ENCODE results near the gene CNTN4.

Gene CNTN4

DNA sequence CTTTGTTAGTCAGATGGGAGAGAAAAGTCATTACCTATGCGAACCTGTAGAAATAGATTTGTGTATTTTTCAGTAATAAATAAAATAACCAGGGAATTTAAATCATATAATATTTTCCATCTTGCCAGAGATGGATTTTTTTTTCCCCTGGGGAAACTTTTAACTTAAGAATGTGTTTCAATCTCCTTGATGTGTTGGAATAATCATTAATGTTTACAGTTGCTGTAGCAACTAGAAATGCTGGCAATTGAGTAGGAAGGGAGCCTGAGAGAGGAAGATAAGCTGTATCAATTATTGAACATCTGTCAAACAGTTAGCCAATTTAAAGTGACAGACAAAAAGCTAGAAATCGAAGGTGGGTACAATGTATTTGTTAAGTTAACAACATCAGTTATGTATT lies 752.0 kb downstream of the CNTN4 start:
- H3K4me1 ChIP-seq (ENCODE audit: control insufficient read depth, insufficient read depth, low read length): no peaks in the 10 kb centered on the region
- H3K9me3 ChIP-seq (ENCODE audit: control insufficient read depth, low read length): no peaks in the 10 kb centered on the region
- no peaks in the 10 kb centered on the region for H3K36me3 ChIP-seq (ENCODE audit: control insufficient read depth, insufficient read depth, low read length)
- H3K4me3 ChIP-seq (ENCODE audit: insufficient read depth, low read depth, low read length): no peak overlapping the region
- no peaks in the 10 kb centered on the region for H3K27me3 ChIP-seq (ENCODE audit: control insufficient read depth, insufficient read depth, low read length, poor library complexity, severe bottlenecking)
- H3K27ac ChIP-seq (ENCODE audit: insufficient read depth, low read depth, low read length, poor library complexity, severe bottlenecking): no peak overlapping the region
- 83 to 100% methylated on average over 1 of the region's 2 CpGs for WGBS, 2 experiments

DNA sequence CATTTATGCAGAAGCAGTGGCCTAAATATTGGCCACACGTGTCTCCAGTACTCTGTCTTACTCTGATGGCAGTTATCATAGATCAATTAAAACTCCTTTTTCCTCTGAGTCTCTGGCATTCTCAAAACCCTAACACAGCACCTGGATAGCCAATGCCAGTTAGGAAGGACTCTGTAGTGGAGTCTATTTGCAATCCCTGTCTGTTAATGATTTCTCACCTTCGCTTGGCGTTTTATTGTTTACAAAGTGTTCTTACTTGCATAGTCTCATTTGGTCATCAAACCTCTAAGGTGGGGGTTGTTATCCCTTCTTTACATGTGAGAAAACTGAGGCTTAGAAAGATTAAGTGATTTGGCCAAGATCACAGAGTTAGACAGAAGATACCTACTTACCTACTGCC lies 752.7 kb downstream of the CNTN4 start:
- Histone ChIP-seq H3K9me3 (ENCODE audit: control insufficient read depth, low read length) (no peaks in the 10 kb centered on the region), H3K36me3 (ENCODE audit: control insufficient read depth, insufficient read depth, low read length) (no peaks in the 10 kb centered on the region), H3K4me1 (ENCODE audit: control insufficient read depth, insufficient read depth, low read length) (no peaks in the 10 kb centered on the region), H3K27ac (ENCODE audit: insufficient read depth, low read depth, low read length, poor library complexity, severe bottlenecking) (no peak overlapping the region), H3K4me3 (ENCODE audit: insufficient read depth, low read depth, low read length) (no peak overlapping the region), H3K27me3 (ENCODE audit: control insufficient read depth, insufficient read depth, low read length, poor library complexity, severe bottlenecking) (no peaks in the 10 kb centered on the region)
- WGBS, 2 experiments: 89 to 91% methylated on average over 3 of the region's 3 CpGs

DNA sequence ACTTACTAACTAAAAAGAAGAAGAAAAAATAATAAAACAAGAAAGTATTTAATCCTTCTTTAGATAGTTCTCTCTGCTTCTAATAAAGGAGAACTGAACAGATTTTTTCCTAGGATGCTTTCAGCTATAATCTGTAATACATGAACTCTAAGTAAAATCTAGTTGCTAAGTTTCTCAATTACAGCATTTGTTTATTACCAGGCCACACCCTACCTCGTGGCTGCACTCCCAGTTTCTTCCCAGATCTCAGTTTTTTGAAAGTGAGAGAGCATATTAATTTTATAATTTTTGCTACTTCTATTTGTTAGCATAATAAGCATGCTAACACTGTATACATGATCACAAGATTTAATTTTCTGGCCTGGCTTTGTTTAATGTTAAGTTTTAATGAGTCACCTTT lies 753.2 kb downstream of the CNTN4 start:
- H3K27ac ChIP-seq (ENCODE audit: insufficient read depth, low read depth, low read length, poor library complexity, severe bottlenecking): no peak overlapping the region
- H3K27me3 ChIP-seq (ENCODE audit: control insufficient read depth, insufficient read depth, low read length, poor library complexity, severe bottlenecking): no peaks in the 10 kb centered on the region
- no CpG with 5 or more reads among the region's 1 CpG for WGBS, 2 experiments

DNA sequence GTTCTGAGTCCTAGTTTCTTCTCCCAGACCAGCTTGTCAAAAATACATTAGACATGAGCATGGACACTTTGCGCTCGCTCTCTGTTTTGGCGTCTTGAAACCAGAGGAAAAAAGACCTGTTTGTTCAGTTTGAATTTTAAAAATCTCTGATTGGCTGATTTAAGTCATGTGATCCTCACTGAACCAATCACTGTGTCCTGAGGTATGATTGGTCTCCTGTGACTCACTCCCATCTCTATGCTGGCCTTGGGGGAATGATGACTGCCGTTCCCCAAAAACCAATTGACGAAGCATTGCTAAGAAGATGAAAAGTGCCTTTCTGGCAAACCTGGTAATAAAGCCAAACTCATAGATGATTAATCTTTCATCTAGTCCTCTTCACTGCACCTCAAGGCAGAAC lies 755.0 kb downstream of the CNTN4 start:
- no peak overlapping the region for H3K27ac ChIP-seq (ENCODE audit: insufficient read depth, low read depth, low read length, poor library complexity, severe bottlenecking)
- H3K27me3 ChIP-seq (ENCODE audit: control insufficient read depth, insufficient read depth, low read length, poor library complexity, severe bottlenecking): no peaks in the 10 kb centered on the region
- no peak overlapping the region for H3K4me3 ChIP-seq (ENCODE audit: insufficient read depth, low read depth, low read length)
- H3K4me1 ChIP-seq (ENCODE audit: control insufficient read depth, insufficient read depth, low read length): no peaks in the 10 kb centered on the region
- no peaks in the 10 kb centered on the region for H3K9me3 ChIP-seq (ENCODE audit: control insufficient read depth, low read length)
- 88% methylated on average over 5 of the region's 5 CpGs for WGBS, 2 experiments
- no peaks in the 10 kb centered on the region for H3K36me3 ChIP-seq (ENCODE audit: control insufficient read depth, insufficient read depth, low read length)

More for the DNA sequence above, 753.2 kb downstream of the CNTN4 start:
- H3K9me3 ChIP-seq (ENCODE audit: control insufficient read depth, low read length): no peaks in the 10 kb centered on the region
- no peaks in the 10 kb centered on the region for H3K36me3 ChIP-seq (ENCODE audit: control insufficient read depth, insufficient read depth, low read length)
- no peaks in the 10 kb centered on the region for H3K4me1 ChIP-seq (ENCODE audit: control insufficient read depth, insufficient read depth, low read length)
- no peak overlapping the region for H3K4me3 ChIP-seq (ENCODE audit: insufficient read depth, low read depth, low read length)

DNA sequence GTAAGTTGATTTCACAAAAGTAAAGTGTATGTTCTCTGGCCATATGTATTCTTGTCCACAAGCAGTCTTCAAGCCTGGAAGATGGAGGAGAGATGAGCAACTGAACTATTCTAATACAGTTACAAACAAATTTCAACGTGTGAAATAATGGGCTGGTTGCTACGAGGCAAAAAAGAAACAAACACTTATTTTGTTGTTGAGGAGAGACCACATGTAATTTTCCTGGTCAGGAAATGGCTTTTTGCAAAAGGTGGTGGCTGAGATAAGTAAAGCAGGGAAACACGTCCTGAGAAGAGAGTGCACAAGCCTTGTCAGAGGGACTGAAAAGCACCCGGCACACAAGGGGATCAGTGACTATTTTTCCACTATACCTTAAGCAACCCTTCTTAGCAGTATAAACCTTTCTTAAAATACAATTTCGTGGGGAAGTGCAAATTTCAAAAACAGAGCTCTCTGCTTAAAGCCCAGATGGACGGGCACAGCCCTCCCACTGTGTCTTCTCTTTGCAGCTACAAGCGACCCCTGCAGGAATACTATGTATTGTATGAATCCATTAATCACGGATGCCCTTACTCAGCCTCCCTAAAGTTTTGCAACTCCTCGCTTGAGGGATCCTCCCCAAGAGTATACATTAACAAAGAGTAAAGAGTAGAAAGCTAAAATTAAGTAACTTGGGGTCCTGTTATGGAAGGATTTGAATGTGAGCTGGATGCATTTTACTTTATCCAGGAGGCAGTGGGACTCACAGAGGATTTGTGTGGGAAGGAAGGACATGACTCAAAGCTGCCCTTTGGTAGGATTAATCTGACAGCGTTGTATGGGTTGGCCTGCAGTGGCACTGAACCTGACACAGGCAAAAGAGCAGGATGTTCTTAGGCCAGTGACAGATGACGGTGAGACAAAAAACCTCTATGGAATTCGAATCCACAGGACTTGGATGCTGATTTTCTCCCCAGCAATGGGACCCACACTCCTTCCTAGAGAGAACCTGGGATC lies 757.8 kb downstream of the CNTN4 start:
- 65 to 70% methylated on average over 9 to 12 of the region's 12 CpGs for WGBS, 2 experiments
- Histone ChIP-seq H3K27ac (ENCODE audit: insufficient read depth, low read depth, low read length, poor library complexity, severe bottlenecking) (no peak overlapping the region), H3K9me3 (ENCODE audit: control insufficient read depth, low read length) (no peaks in the 10 kb centered on the region), H3K4me1 (ENCODE audit: control insufficient read depth, insufficient read depth, low read length) (no peaks in the 10 kb centered on the region), H3K4me3 (ENCODE audit: insufficient read depth, low read depth, low read length) (no peak overlapping the region), H3K36me3 (ENCODE audit: control insufficient read depth, insufficient read depth, low read length) (no peaks in the 10 kb centered on the region), H3K27me3 (ENCODE audit: control insufficient read depth, insufficient read depth, low read length, poor library complexity, severe bottlenecking) (no peaks in the 10 kb centered on the region)

DNA sequence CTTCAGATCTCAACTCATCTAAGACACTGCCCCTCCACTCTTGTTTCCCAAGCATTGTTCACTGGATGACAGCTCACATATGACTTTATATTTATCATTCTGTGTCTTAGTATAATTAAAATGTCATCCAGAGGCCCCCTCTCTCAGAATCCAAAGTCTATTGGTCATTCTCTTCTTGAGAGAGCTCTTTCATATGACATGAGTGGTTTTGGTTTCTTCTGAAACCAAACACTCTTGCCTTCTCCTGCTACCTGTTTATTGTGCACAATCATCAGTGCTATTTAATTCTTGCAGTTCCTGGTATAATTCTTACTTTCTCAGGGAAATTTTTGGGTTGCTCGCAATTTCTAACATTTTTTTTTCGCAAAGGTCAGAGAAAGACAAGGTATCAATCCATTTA lies 762.0 kb downstream of the CNTN4 start:
- H3K4me1 ChIP-seq (ENCODE audit: control insufficient read depth, insufficient read depth, low read length): no peaks in the 10 kb centered on the region
- H3K27me3 ChIP-seq (ENCODE audit: control insufficient read depth, insufficient read depth, low read length, poor library complexity, severe bottlenecking): no peaks in the 10 kb centered on the region
- H3K4me3 ChIP-seq (ENCODE audit: insufficient read depth, low read depth, low read length): no peak overlapping the region
- no peak overlapping the region for H3K27ac ChIP-seq (ENCODE audit: insufficient read depth, low read depth, low read length, poor library complexity, severe bottlenecking)
- H3K36me3 ChIP-seq (ENCODE audit: control insufficient read depth, insufficient read depth, low read length): no peaks in the 10 kb centered on the region
- WGBS, 2 experiments: 90 to 100% methylated on average over 2 of the region's 2 CpGs
- H3K9me3 ChIP-seq (ENCODE audit: control insufficient read depth, low read length): no peaks in the 10 kb centered on the region

DNA sequence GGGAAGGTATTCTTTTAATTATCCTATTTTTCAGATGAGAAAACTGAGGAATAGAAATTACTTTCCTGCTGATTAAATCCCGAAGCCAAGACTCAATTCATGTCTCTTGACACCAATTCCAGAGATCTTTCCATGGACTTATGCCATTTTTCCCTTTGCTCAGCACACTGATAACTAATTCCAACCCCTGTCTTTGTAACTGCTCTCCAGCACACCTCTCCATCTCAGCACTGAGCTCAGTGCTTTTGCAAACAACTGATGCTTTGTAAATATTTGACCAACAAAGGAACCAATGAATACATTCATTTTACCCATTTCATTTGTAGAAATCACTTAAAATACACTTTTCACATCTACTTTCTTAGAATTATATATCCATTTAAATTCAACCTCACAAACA lies 762.5 kb downstream of the CNTN4 start:
- Histone ChIP-seq H3K36me3 (ENCODE audit: control insufficient read depth, insufficient read depth, low read length) (no peaks in the 10 kb centered on the region), H3K9me3 (ENCODE audit: control insufficient read depth, low read length) (no peaks in the 10 kb centered on the region), H3K27me3 (ENCODE audit: control insufficient read depth, insufficient read depth, low read length, poor library complexity, severe bottlenecking) (no peaks in the 10 kb centered on the region), H3K27ac (ENCODE audit: insufficient read depth, low read depth, low read length, poor library complexity, severe bottlenecking) (no peak overlapping the region), H3K4me1 (ENCODE audit: control insufficient read depth, insufficient read depth, low read length) (no peaks in the 10 kb centered on the region), H3K4me3 (ENCODE audit: insufficient read depth, low read depth, low read length) (no peak overlapping the region)
- 84 to 97% methylated on average over 1 of the region's 1 CpG for WGBS, 2 experiments

DNA sequence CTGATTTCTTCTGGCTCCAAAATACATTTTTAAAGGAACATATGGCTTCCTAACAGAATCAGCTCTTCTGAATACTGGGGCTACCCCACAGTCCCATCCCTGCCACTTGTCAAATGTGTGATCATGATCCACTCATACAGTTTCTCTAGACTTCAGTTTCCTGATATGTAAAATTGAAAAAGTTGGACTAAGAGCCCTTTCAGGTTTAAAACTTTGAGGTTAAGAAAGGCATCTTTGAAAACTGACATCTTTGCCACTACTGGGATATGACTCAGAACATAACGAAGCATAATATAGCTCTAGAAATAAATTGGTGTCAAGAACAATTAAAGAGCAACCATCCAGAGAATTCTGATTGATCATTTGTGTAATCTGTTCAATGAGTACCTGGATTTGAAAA lies 763.3 kb downstream of the CNTN4 start:
- Histone ChIP-seq H3K27ac (ENCODE audit: insufficient read depth, low read depth, low read length, poor library complexity, severe bottlenecking) (no peak overlapping the region), H3K36me3 (ENCODE audit: control insufficient read depth, insufficient read depth, low read length) (no peaks in the 10 kb centered on the region), H3K4me3 (ENCODE audit: insufficient read depth, low read depth, low read length) (no peak overlapping the region), H3K9me3 (ENCODE audit: control insufficient read depth, low read length) (no peaks in the 10 kb centered on the region), H3K4me1 (ENCODE audit: control insufficient read depth, insufficient read depth, low read length) (no peaks in the 10 kb centered on the region), H3K27me3 (ENCODE audit: control insufficient read depth, insufficient read depth, low read length, poor library complexity, severe bottlenecking) (no peaks in the 10 kb centered on the region)
- 95 to 100% methylated on average over 1 of the region's 1 CpG for WGBS, 2 experiments

DNA sequence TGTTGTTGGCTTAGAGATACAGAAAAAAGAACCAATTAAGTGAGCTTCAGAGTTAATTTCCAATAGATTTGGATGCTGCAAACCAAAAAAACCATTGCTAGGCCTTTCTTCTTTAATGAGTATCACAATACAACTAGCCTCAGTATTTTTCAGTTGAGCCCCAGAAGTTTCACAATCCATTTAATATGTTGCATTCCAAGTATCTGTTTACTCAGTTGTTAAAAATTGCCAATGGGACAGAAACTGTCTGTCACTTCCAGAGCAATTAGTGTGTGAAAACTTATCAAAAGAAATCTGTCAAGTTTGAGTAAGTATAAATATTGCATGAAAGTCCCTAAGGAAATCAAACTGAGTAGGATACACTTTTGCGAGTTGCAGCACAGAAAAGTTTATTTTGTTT lies 763.7 kb downstream of the CNTN4 start:
- Histone ChIP-seq H3K27ac (ENCODE audit: insufficient read depth, low read depth, low read length, poor library complexity, severe bottlenecking) (no peak overlapping the region), H3K4me3 (ENCODE audit: insufficient read depth, low read depth, low read length) (no peak overlapping the region), H3K9me3 (ENCODE audit: control insufficient read depth, low read length) (no peaks in the 10 kb centered on the region), H3K4me1 (ENCODE audit: control insufficient read depth, insufficient read depth, low read length) (no peaks in the 10 kb centered on the region), H3K27me3 (ENCODE audit: control insufficient read depth, insufficient read depth, low read length, poor library complexity, severe bottlenecking) (no peaks in the 10 kb centered on the region), H3K36me3 (ENCODE audit: control insufficient read depth, insufficient read depth, low read length) (no peaks in the 10 kb centered on the region)
- WGBS, 2 experiments: 88 to 98% methylated on average over 1 of the region's 1 CpG

DNA sequence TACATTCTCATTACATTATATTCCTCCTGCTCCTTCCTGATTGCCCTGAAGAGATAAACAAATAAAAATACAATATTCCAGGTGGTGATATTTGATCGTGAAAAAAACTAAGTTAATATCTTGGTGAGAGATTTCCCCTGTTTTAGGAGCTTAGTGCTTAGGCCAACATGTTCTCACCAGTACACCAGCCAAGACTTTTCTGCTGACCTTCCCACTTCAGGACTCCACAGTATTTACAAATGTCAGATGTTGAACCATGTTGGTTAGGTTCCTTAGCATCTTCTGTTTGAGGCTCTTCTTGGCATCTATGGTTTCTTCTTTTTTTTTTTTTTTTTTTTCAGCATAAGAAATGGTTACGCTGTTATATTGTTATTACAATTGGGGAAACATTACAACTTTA lies 764.5 kb downstream of the CNTN4 start:
- WGBS, 2 experiments: 50% methylated on average over 1 of the region's 2 CpGs; no CpG with 5 or more reads in 1 of the 2 experiments
- H3K27me3 ChIP-seq (ENCODE audit: control insufficient read depth, insufficient read depth, low read length, poor library complexity, severe bottlenecking): no peaks in the 10 kb centered on the region
- H3K27ac ChIP-seq (ENCODE audit: insufficient read depth, low read depth, low read length, poor library complexity, severe bottlenecking): no peak overlapping the region
- no peaks in the 10 kb centered on the region for H3K36me3 ChIP-seq (ENCODE audit: control insufficient read depth, insufficient read depth, low read length)
- no peaks in the 10 kb centered on the region for H3K9me3 ChIP-seq (ENCODE audit: control insufficient read depth, low read length)
- H3K4me3 ChIP-seq (ENCODE audit: insufficient read depth, low read depth, low read length): no peak overlapping the region
- no peaks in the 10 kb centered on the region for H3K4me1 ChIP-seq (ENCODE audit: control insufficient read depth, insufficient read depth, low read length)

Measured in ectodermal cell (in vitro differentiated cells).